HG02759 (cell line): Measurements from ENCODE around the gene NLRP9.

Source experiments
- ATAC-seq: cut with Tn5 transposase; IDR thresholded peaks from one replicate; pipeline ENCODE4 v1.9.1; 2021; ENCODE audit warnings: mild to moderate bottlenecking, moderate library complexity; ENCODE audit not compliant: unreplicated experiment

The NLRP9 gene

GRCh38 chr19:55704494-55705245 is 33.5 kb downstream of the NLRP9 start:
- no peak for ATAC-seq

- no peak for ATAC-seq
Observed at GRCh38 chr19:55703790-55704215, 34.4 kb downstream of the NLRP9 start.

DNA sequence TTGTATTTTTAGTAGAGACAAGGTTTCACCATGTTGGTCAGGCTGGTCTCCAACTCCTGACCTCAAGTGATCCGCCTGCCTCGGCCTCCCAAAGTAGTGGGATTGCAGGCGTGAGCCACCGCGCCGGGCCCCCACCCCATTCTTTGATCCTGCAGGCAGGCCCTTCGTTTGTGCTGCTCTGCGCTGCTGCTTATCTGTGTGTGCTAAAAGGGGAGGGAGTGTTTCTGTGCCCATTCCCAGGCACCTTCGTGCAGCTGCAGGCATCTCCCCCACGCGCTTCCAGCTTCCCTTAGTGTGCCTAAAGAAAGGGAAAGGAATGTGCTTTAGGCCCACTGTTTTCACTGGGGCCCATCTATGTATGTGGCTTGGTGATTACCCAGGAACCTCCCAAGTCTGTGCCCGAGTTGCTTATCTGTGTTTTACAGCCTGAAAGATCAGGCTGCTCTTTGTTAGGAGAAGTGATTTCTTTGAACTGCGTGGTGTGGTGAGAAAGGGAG is 36.0 kb downstream of the NLRP9 start:
- no peak for ATAC-seq

DNA sequence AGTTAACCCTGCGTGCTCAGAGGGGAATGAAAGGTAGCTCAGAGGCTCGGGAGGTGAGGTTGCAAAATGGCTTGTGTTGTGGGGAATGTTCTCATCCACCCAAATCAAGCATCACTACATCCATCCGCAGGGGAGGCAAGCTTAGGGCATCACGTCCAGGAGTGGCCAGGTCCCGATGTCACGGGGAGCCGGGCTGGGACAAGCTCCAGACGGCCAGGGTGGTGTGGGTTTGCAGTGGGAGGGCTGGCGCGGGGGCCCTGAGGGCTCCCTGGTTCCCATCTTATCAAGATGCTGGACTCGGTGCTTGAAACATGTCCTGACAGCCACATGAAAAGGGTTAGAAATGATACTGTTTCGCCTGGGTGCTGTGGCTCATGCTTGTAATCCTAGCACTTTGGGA is 37.4 kb downstream of the NLRP9 start:
- ATAC-seq: no peak

- no peak for ATAC-seq
Observed at GRCh38 chr19:55699221-55699620, 39.0 kb downstream of the NLRP9 start.

- no peak for ATAC-seq
Observed at GRCh38 chr19:55698256-55698655, 39.9 kb downstream of the NLRP9 start.

DNA sequence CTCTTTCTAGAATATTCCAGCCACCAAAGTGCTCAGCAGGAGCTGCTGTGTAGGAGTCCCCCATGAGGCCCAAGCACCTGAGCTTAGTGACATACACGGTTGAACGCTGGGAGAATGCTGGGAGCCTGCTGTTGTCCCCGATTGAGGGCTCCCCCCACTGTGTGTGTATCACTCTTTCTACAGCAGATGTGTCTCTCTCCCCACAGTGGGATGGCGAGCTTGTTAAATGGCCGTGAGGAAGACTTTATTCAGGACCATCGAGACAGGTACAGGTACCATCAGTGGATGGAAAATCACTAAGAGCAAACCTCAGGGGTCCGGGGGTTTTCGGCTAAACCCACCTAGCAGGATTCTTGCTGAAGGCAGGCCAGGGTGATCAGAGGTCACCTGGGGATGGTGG is 40.5 kb downstream of the NLRP9 start:
- ATAC-seq: no peak

GRCh38 chr19:55697069-55697440 is 41.1 kb downstream of the NLRP9 start:
- no peak for ATAC-seq

DNA sequence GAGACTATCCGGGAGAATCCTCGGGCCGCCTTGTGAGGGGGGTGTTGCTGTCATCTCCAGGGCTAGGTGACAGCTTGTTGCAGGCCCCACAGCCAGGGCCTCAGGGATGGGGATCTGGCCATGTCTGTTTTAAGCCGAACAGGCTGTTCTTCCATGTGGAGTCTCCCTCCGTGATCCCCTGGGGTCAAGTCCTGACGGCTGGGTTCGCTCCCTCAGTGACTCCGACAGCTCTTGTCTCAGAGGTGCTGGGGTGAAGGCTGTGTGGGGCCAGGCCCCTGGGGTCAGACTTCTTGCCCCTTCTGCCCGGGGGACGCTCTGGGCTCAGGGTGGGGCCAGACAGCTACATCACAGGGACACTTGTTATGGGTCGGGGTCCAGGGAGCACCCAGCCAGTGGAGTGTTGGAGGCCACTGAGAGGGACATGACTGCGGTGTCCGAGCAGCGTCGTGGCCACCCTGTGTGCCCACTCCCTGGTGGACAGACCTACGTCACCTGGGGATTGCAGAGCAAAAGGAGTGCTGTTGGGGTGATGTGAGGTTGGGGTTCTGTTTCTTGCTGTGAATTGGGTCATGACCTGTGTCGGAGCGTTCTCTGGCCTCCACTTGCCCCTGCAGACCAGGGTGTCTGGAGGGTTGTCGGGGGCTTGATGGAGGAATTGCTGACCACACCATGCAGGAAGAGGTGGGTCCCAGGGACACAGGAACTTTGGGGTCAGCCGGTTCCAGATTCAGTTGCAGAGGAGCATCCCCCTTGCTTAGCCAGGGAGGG is 41.7 kb downstream of the NLRP9 start:
- no peak for ATAC-seq

GRCh38 chr19:55695511-55696290 is 42.5 kb downstream of the NLRP9 start:
- no peak for ATAC-seq

GRCh38 chr19:55694656-55695491 is 43.3 kb downstream of the NLRP9 start:
- no peak for ATAC-seq

DNA sequence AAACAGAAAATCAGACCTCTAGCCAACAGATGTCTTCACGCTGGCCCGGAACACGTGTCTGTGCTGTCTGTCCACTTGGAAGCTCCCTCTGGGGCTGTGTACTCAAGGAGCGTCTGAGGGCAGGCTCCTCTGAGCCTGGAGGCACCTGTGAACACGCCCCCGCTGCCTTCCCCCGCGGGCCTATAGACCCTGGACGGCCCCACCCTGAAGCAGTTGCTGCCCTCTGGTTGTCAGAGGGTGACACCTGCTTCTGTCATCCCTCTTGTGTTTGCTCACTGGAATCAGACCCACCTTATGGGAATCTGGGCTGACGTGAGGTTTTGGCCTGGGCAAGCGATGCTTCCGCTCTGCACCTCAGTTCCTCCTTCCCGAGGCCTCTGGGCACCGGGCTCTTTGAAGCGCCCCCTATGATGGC is 44.0 kb downstream of the NLRP9 start:
- ATAC-seq: no peak

GRCh38 chr19:55693336-55693974 is 44.7 kb downstream of the NLRP9 start:
- no peak for ATAC-seq

DNA sequence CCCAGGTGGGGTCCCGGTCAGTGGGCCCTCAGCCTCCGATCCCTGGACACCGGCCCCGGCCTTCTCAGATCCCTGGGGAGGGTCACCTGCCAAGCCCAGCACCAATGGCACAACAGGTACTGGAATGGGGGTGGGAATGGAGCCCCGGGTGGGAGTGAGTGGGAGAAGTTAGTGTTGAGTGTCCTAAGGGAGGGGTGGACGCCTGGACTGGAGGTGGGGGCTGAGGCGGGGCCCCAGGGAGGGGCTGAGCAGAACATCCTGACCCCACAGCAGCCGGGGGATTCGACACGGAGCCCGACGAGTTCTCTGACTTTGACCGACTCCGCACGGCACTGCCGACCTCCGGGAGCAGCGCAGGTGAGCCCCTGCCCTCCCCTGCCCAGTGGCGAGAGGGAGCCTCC is 45.5 kb downstream of the NLRP9 start:
- no peak for ATAC-seq

- no peak for ATAC-seq
Observed at GRCh38 chr19:55691561-55692481, 46.4 kb downstream of the NLRP9 start.

- no peak for ATAC-seq
Observed at GRCh38 chr19:55690769-55691545, 47.2 kb downstream of the NLRP9 start.

DNA sequence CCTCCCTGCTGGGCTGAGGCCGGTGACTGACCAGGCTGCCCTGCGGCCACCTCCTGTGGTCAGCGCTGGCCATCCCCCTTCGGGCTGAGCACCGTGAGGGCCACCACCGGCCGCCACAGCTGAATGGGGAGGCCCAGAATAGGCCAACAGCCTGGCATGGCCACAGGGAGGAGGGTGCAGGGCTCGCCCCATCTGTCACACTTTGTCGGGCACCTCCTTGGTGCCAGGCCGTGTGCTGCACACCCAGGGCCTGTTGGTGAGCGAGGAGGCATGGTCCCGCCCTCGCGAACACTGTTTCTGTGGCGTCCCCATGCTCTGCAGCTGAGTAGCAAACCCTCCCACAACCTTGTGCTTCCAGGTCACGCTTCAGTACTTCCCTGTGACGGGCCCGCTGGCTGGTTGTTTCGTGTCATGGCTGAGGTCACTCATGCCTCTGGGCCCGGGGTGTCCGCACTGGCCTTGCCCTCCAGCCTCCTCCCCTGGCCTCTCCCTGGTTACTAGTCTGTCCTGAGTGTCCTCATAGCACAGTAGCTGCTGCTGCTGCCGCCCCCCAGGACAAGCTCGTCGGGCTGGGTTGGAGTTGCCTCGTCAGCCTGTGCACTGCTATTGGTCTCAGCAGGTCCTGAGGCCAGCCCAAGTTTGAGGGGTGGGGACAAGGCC is 48.0 kb downstream of the NLRP9 start:
- no peak for ATAC-seq
